NCI-H2171 (cell line): ENCODE measurements around the gene PRR23C.

Experiments
- DNase-seq: peaks from one replicate; lab custom pipeline; 2025; lab: John Stamatoyannopoulos, UW

The PRR23C gene

GRCh38 chr3:138995706-138996105 is 49.0 kb downstream of the PRR23C start:
- DNase-seq, result no peak
